Activated B cell treated with CpG ODN at 0.5 μM for 24 hours (primary cell): ENCODE measurements around the gene DYNLT4. TPM values are rescaled to one million over a fixed set of nuclear protein-coding genes. Genes with fewer than 3 reads are reported as not detected.

Source experiments
- ATAC-seq: fragments of 200-7000 bp; cut with Tn5 transposase; one replicate; pipeline ENCODE4 v1.10.0; 2021; ENCODE audit warnings: low read depth, mild to moderate bottlenecking, moderate library complexity
- CTCF ChIA-PET: fragments of 350-600 bp; sonication (Branson Sonifier 250); formaldehyde crosslinking; loops from one replicate; lab custom pipeline; 2021; ENCODE audit warnings: antibody characterized with exemption; lab: Charles Lee
- POLR2A ChIA-PET: fragments of 350-600 bp; sonication (Branson Sonifier 250); formaldehyde crosslinking; loops from one replicate; lab custom pipeline; 2021; ENCODE audit warnings: antibody characterized with exemption; lab: Charles Lee
- DNase-seq: peaks from one replicate; pipeline ENCODE4 v3.0.0; 2022
- H3K27ac Mint-ChIP-seq: one replicate; pipeline ENCODE4 v1.8.0; 2020; ENCODE audit warnings: mixed read lengths
- H3K27me3 Mint-ChIP-seq: one replicate; pipeline ENCODE4 v1.8.0; 2021; ENCODE audit warnings: mixed read lengths
- H3K36me3 Mint-ChIP-seq: one replicate; pipeline ENCODE4 v1.8.0; 2021; ENCODE audit warnings: low read depth, mixed read lengths
- H3K4me1 Mint-ChIP-seq: one replicate; pipeline ENCODE4 v1.8.0; 2021; ENCODE audit warnings: mixed read lengths
- H3K4me3 Mint-ChIP-seq: one replicate; pipeline ENCODE4 v1.8.0; 2020; ENCODE audit warnings: mild to moderate bottlenecking, mixed read lengths
- H3K9me3 Mint-ChIP-seq: one replicate; pipeline ENCODE4 v1.8.0; 2020; ENCODE audit warnings: mixed read lengths
- intact Hi-C: fragments of 100-400 bp; cut with micrococcal nuclease; formaldehyde crosslinking; loops from one replicate; pipeline ENCODE4 v1.15.1; 2024
- total RNA-seq: library from RNA; stranded (reverse); gene quantifications from 2 replicates; pipeline ENCODE4 v1.2.3, GENCODE V29; 2022
- TF ChIP-seq, protein P1 (sequence below): fragments of 200-600 bp; IDR thresholded peaks from one replicate; pipeline ENCODE4 v1.8.0; 2022; ENCODE audit warnings: antibody characterized with exemption, mild to moderate bottlenecking

The DYNLT4 gene
- total RNA-seq, 1 donor from 2014 or later: not detected

DNA sequence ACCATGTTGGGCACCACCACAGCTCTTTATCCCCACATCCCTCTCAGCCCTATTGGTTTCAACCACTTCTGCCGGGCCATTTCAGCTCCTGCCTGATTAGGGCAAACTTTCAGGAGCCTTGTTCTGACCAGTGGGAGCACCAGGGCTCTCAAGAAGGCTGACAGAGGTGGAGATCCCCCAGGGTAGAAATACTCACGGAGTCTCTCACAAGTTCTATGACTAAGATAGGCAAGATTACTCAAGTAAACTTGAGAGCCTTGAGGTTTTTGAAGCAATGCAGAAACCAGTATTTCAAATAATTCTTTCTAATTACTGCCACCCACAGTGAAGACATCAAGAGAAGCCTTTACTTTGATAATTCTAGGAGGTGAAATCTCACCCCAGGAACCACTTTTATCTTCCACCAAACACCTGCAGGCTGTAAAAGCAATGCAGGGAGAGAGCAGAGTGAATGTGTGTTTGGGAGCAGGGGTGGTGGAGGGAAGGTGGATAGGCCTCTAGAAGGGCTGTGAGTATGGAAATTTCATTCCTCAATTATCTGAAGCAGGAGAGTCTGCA is 42.5 kb upstream of the DYNLT4 start:
- peaks cover 8% of the 10 kb centered on the region for H3K4me1 Mint-ChIP-seq
- CTCF ChIA-PET: no interaction called here
- POLR2A ChIA-PET: no interaction called here
- no peak overlapping the region for H3K27ac Mint-ChIP-seq
- TF ChIP-seq, protein P1, sequence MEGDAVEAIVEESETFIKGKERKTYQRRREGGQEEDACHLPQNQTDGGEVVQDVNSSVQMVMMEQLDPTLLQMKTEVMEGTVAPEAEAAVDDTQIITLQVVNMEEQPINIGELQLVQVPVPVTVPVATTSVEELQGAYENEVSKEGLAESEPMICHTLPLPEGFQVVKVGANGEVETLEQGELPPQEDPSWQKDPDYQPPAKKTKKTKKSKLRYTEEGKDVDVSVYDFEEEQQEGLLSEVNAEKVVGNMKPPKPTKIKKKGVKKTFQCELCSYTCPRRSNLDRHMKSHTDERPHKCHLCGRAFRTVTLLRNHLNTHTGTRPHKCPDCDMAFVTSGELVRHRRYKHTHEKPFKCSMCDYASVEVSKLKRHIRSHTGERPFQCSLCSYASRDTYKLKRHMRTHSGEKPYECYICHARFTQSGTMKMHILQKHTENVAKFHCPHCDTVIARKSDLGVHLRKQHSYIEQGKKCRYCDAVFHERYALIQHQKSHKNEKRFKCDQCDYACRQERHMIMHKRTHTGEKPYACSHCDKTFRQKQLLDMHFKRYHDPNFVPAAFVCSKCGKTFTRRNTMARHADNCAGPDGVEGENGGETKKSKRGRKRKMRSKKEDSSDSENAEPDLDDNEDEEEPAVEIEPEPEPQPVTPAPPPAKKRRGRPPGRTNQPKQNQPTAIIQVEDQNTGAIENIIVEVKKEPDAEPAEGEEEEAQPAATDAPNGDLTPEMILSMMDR: no peak
- no peak overlapping the region for H3K4me3 Mint-ChIP-seq
- no peaks in the 10 kb centered on the region for H3K9me3 Mint-ChIP-seq
- DNase-seq (no peak), ATAC-seq (no peak)
- H3K36me3 Mint-ChIP-seq: peaks cover 10% of the 10 kb centered on the region
- intact Hi-C loops: no loop called here
- H3K27me3 Mint-ChIP-seq: no peaks in the 10 kb centered on the region

DNA sequence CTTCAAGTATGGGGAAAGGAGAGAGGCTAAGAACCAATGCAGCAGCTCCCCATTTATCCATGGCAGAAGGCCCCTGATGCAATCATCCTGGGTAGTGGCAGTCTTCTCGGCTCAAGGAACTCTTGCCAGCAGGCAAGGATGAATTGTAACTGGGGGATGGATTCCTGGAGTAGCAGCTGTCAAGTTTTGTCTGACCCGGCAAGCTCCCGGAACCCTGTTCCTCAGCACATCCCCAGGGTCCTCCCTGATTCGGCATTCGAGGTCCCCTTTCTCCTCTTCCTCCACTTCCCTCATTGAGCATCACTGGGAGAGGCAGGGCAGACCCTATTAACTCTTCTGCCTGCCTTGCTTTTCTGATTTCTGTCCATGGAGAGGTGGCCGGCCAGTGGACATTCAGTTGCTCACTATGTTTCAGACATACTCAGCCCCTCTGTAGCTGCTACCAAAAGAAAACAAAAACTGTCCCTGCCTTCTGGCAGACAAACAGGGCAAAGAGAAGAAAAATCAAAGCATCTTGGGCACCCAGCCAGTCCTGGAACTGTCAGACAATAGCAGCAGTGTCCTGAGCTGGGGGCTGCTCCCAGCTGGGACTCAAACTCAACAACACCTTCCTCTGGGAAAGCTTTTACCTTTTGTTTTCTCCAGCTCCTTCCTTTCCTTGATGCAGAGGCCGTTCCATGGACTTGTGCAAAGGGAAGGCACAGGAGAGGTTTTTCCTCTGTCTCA is 41.5 kb upstream of the DYNLT4 start:
- Mint-ChIP-seq H3K4me1 (peaks cover 10% of the 10 kb centered on the region), H3K9me3 (no peaks in the 10 kb centered on the region), H3K27me3 (no peaks in the 10 kb centered on the region), H3K36me3 (peaks cover 6% of the 10 kb centered on the region), H3K4me3 (no peak overlapping the region), H3K27ac (no peak overlapping the region)
- ChIA-PET POLR2A (interaction anchor here (1.1 kb wide), 1 partner anchor 30 kb away, joined by 3 read pairs; no protein-coding TSS in a partner anchor), CTCF (interaction anchor here (1.5 kb wide), 1 partner anchor 12 kb away, joined by 4 read pairs; no protein-coding TSS in a partner anchor)
- intact Hi-C loops: no loop called here
- ATAC-seq (no peak), DNase-seq (no peak)
- TF ChIP-seq, protein P1: no peak

DNA sequence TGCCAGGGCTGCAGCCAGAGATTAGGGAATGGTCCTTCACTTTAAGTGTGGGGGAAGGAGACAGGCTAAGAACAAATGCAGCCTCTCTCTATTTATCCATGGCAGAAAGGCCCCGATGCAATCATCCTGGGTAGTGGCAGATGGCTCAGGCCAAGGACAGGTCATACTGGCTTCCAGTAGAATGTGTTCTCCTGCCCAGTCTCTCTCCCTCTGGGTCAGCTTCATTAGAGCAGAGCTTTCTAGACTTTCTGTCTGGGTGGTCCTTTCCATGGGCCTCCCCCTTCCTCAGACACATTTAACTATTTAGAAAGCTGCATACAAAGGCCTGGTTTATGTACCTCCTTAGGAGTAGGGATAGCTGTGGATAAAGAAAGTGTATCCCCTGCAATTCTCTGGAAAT is 40.7 kb upstream of the DYNLT4 start:
- Mint-ChIP-seq H3K27me3 (no peaks in the 10 kb centered on the region), H3K36me3 (peaks cover 6% of the 10 kb centered on the region), H3K4me3 (no peak overlapping the region), H3K9me3 (no peaks in the 10 kb centered on the region), H3K4me1 (peaks cover 10% of the 10 kb centered on the region), H3K27ac (no peak overlapping the region)
- ChIA-PET POLR2A (no interaction called here), CTCF (interaction anchor here (1.5 kb wide), 1 partner anchor 11 kb away, joined by 4 read pairs; no protein-coding TSS in a partner anchor)
- intact Hi-C loops: no loop called here
- no peak for ATAC-seq
- TF ChIP-seq, protein P1: no peak
- no peak for DNase-seq

DNA sequence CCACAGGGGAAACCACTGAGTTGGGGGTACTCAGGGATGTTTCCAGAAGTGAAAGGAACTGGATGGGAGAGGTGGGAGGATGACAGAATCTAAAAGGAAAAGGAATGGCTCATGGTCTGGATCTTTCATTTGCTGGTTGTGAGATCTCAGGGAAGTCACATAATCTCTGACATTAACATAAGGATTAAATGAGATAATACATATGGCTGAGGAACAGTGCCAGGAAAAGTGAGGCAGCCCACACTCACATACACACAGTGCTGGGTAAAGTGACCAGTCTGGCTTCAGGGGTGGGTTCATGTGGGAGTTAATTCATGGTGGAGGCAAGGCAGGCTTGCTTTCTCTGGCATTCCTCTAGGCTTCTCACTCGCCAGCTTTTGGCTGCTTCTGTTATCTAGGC is 39.8 kb upstream of the DYNLT4 start:
- no peak overlapping the region for H3K27ac Mint-ChIP-seq
- H3K4me1 Mint-ChIP-seq: peaks cover 13% of the 10 kb centered on the region
- ChIA-PET CTCF (interaction anchor here (1.5 kb wide), 1 partner anchor 10 kb away, joined by 4 read pairs; no protein-coding TSS in a partner anchor), POLR2A (interaction anchor here (0.9 kb wide), 1 partner anchor 116 kb away, joined by 4 read pairs; the partner anchor contains the start of gene RNU5D-1)
- DNase-seq (no peak), ATAC-seq (no peak)
- no peaks in the 10 kb centered on the region for H3K9me3 Mint-ChIP-seq
- intact Hi-C loops: no loop called here
- H3K4me3 Mint-ChIP-seq: no peak overlapping the region
- peaks cover 6% of the 10 kb centered on the region for H3K36me3 Mint-ChIP-seq
- TF ChIP-seq, protein P1: no peak
- H3K27me3 Mint-ChIP-seq: peaks cover 4% of the 10 kb centered on the region
